C4-2B (cell line): Measurements from ENCODE around the gene DBNDD1.

ENCODE experiments used
- H3K27ac ChIP-seq: fragments of 450-650 bp; 2 replicates; pipeline ENCODE4 v1.5.1; 2017
- CTCF ChIP-seq: fragments of 450-650 bp; conservative IDR thresholded peaks from 2 replicates; pipeline ENCODE4 v1.5.1; 2017; ENCODE audit warnings: mild to moderate bottlenecking
- ZFX ChIP-seq: fragments of 450-650 bp; IDR thresholded peaks from 2 replicates; pipeline ENCODE4 v1.6.1; 2017

DBNDD1 gene

GRCh38 chr16:90001761-90002503 lies 17.3 kb downstream of the DBNDD1 start:
- no peak for TF ChIP-seq ZFX
- no peak for TF ChIP-seq CTCF
- no peak overlapping the region for H3K27ac ChIP-seq

GRCh38 chr16:90000733-90001427 lies 18.4 kb downstream of the DBNDD1 start:
- H3K27ac ChIP-seq = no peak overlapping the region
- no peak for TF ChIP-seq CTCF
- no peak for TF ChIP-seq ZFX

GRCh38 chr16:89999831-90000574 lies 19.3 kb downstream of the DBNDD1 start:
- H3K27ac ChIP-seq = no peak overlapping the region
- no peak for TF ChIP-seq CTCF
- TF ChIP-seq ZFX = no peak

GRCh38 chr16:89996178-89996489 lies 23.1 kb downstream of the DBNDD1 start:
- peak overlapping the region; percentile 84 for H3K27ac ChIP-seq
- TF ChIP-seq CTCF (no peak), ZFX (no peak)

GRCh38 chr16:89995475-89996177 lies 23.6 kb downstream of the DBNDD1 start:
- H3K27ac ChIP-seq = peak overlapping the region; percentile 84

GRCh38 chr16:89994721-89995474 lies 24.4 kb downstream of the DBNDD1 start:
- H3K27ac ChIP-seq = peak overlapping the region; percentile 84

- H3K27ac ChIP-seq = peak overlapping the region; percentile 84
- TF ChIP-seq CTCF = no peak
- no peak for TF ChIP-seq ZFX
Measured at GRCh38 chr16:89994389-89994720, 24.9 kb downstream of the DBNDD1 start.
